SK-N-SH (cell line): ENCODE data around the gene CCK. TPM values are rescaled to one million over a fixed set of nuclear protein-coding genes. Genes with fewer than 3 reads are reported as not detected.

ENCODE experiments used
- CTCF ChIA-PET: fragments of 300-600, 350-600 bp; formaldehyde crosslinking; extraction: SDS; loops from one replicate; lab custom pipeline; 2021; lab: Yijun Ruan, JAX
- POLR2A ChIA-PET: fragments of 350-600 bp; sonication (Branson Sonifier 250); formaldehyde crosslinking; extraction: SDS; loops from one replicate; lab custom pipeline; 2020; ENCODE audit warnings: antibody characterized with exemption, inconsistent platforms; lab: Yijun Ruan, JAX
- DNase-seq: peaks from one replicate; pipeline ENCODE4 v3.0.0; 2012
- H2AFZ ChIP-seq: fragments of 200-600 bp; sonication (generic); 2 replicates; pipeline ENCODE4 v1.8.1; 2016; ENCODE audit warnings: antibody characterized with exemption, mild to moderate bottlenecking, low read depth
- H3F3A ChIP-seq: fragments of 200-600 bp; sonication (generic); replicated peaks from 2 replicates; pipeline ENCODE3; 2016; ENCODE audit warnings: antibody characterized with exemption, mild to moderate bottlenecking; ENCODE audit not compliant: insufficient read depth
- H3K27ac ChIP-seq, 2 experiments: fragments of 200-500 bp in 1 of 2; fragments of 200-600 bp in 1 of 2; sonication (Bioruptor generic) in 1 of 2; sonication (generic), shearing (Covaris generic) in 1 of 2; 2 replicates each; pipeline versions ENCODE4 v1.5.1 to v1.6.1; 2014 to 2016; ENCODE audit warnings: low read depth in 2 of 2, inconsistent platforms in 1 of 2, low read length in 1 of 2, mild to moderate bottlenecking in 1 of 2, mixed read lengths in 1 of 2
- H3K27me3 ChIP-seq: fragments of 200-600 bp; sonication (generic), shearing (Covaris generic); 2 replicates; pipeline ENCODE4 v1.6.1; 2016; ENCODE audit warnings: mixed run types; ENCODE audit not compliant: insufficient read depth
- H3K36me3 ChIP-seq, 2 experiments: fragments of 200-500 bp in 1 of 2; fragments of 200-600 bp in 1 of 2; sonication (Bioruptor generic) in 1 of 2; sonication (generic) in 1 of 2; replicated peaks in 1 of 2; 2 replicates each; pipeline versions ENCODE3 to v1.5.1; 2014 to 2016; ENCODE audit warnings: low read length in 1 of 2, mild to moderate bottlenecking in 1 of 2; ENCODE audit not compliant: insufficient read depth in 2 of 2, control insufficient read depth in 1 of 2
- H3K4me1 ChIP-seq, 2 experiments: fragments of 200-500 bp in 1 of 2; fragments of 200-600 bp in 1 of 2; sonication (Bioruptor generic) in 1 of 2; sonication (generic), shearing (Covaris generic) in 1 of 2; 2 replicates each; pipeline versions ENCODE4 v1.5.1 to v1.6.1; 2014 to 2016; ENCODE audit warnings: low read depth in 1 of 2, low read length in 1 of 2, mixed run types in 1 of 2; ENCODE audit not compliant: insufficient read depth in 2 of 2, control insufficient read depth in 1 of 2
- H3K4me2 ChIP-seq: fragments of 200-600 bp; sonication (generic), shearing (Covaris generic); 2 replicates; pipeline ENCODE4 v1.6.1; 2017; ENCODE audit warnings: mixed run types
- H3K4me3 ChIP-seq, 2 experiments: fragments of 200-500 bp in 1 of 2; fragments of 200-600 bp in 1 of 2; sonication (Bioruptor generic) in 1 of 2; sonication (generic), shearing (Covaris generic) in 1 of 2; 2 replicates each; pipeline versions ENCODE4 v1.5.1 to v1.8.1; 2014 to 2016; ENCODE audit warnings: low read depth in 2 of 2, inconsistent platforms in 1 of 2, low read length in 1 of 2, mild to moderate bottlenecking in 1 of 2, mixed read lengths in 1 of 2, moderate library complexity in 1 of 2
- H3K79me2 ChIP-seq: fragments of 200-600 bp; sonication (generic); 2 replicates; pipeline ENCODE4 v1.8.1; 2017; ENCODE audit warnings: mild to moderate bottlenecking; ENCODE audit not compliant: insufficient read depth
- H3K9ac ChIP-seq: fragments of 200-600 bp; sonication (generic); 2 replicates; pipeline ENCODE4 v1.6.1; 2017; ENCODE audit warnings: mixed run types
- H3K9me2 ChIP-seq: fragments of 200-600 bp; sonication (generic); 2 replicates; pipeline ENCODE4 v1.6.1; 2017; ENCODE audit warnings: mixed run types
- H3K9me3 ChIP-seq: fragments of 200-600 bp; sonication (generic); 2 replicates; pipeline ENCODE4 v1.6.1; 2017; ENCODE audit warnings: mixed run types, mild to moderate bottlenecking, moderate library complexity
- H4K20me1 ChIP-seq: fragments of 200-600 bp; sonication (generic); 2 replicates; pipeline ENCODE4 v1.6.1; 2017; ENCODE audit warnings: mild to moderate bottlenecking, mixed run types; ENCODE audit not compliant: insufficient read depth
- CHD2 ChIP-seq: fragments of 150-350 bp; IDR thresholded peaks from 2 replicates; pipeline ENCODE4 v1.6.1; 2018; ENCODE audit warnings: low read length; ENCODE audit not compliant: partially characterized antibody
- CTCF ChIP-seq: fragments of 200-600 bp; sonication (generic); IDR thresholded peaks from 2 replicates; pipeline ENCODE4 v1.6.1; 2017; ENCODE audit warnings: antibody characterized with exemption, mild to moderate bottlenecking, moderate library complexity
- EP300 ChIP-seq, 2 experiments: IDR thresholded peaks; 2 replicates each; pipeline versions ENCODE4 v1.4.0 to v1.6.1; 2012; ENCODE audit warnings: borderline replicate concordance in 1 of 2, low read depth in 1 of 2, low read length in 1 of 2
- FOSL2 ChIP-seq: IDR thresholded peaks from 2 replicates; pipeline ENCODE4 v1.4.0; 2012; ENCODE audit warnings: low read depth, mild to moderate bottlenecking, moderate library complexity, borderline replicate concordance
- FOXJ3 ChIP-seq: sonication (generic); formaldehyde crosslinking; IDR thresholded peaks from 2 replicates; pipeline ENCODE4 v1.5.1; 2020; ENCODE audit warnings: mild to moderate bottlenecking, missing genetic modification reagents
- GABPA ChIP-seq: IDR thresholded peaks from 2 replicates; pipeline ENCODE4 v1.4.0; 2012; ENCODE audit warnings: low read depth, mild to moderate bottlenecking
- MEF2A ChIP-seq: IDR thresholded peaks from 2 replicates; pipeline ENCODE4 v1.4.0; 2012; ENCODE audit warnings: low read depth, borderline replicate concordance
- NFIC ChIP-seq: IDR thresholded peaks from 2 replicates; pipeline ENCODE4 v1.4.0; 2012; ENCODE audit warnings: borderline replicate concordance
- PBX3 ChIP-seq: IDR thresholded peaks from 2 replicates; pipeline ENCODE4; 2012
- POLR2AphosphoS5 ChIP-seq: IDR thresholded peaks from 2 replicates; pipeline ENCODE4 v1.6.1; 2012; ENCODE audit warnings: low read depth, low read length
- RAD21 ChIP-seq: IDR thresholded peaks from 2 replicates; pipeline ENCODE4 v1.6.1; 2012; ENCODE audit warnings: mild to moderate bottlenecking, low read length
- RCOR1 ChIP-seq: fragments of 150-350 bp; IDR thresholded peaks from 2 replicates; pipeline ENCODE4 v1.6.1; 2017; ENCODE audit warnings: antibody characterized with exemption, low read length
- SMC3 ChIP-seq: IDR thresholded peaks from 2 replicates; pipeline ENCODE4 v1.6.1; 2012; ENCODE audit warnings: low read depth, low read length, improper control_type of control experiment
- USF1 ChIP-seq: IDR thresholded peaks from 2 replicates; pipeline ENCODE4 v1.4.0; 2012; ENCODE audit warnings: low read depth, borderline replicate concordance
- USF2 ChIP-seq: fragments of 150-350 bp; IDR thresholded peaks from 2 replicates; pipeline ENCODE4 v1.6.1; 2017; ENCODE audit warnings: antibody characterized with exemption, low read length, low read depth, borderline replicate concordance
- YY1 ChIP-seq: IDR thresholded peaks from 2 replicates; pipeline ENCODE4 v1.4.0; 2012; ENCODE audit warnings: low read depth, mild to moderate bottlenecking
- WGBS: methylation state at CpG from one replicate; pipeline ENCODE4 v1.1.6; 2017; ENCODE audit warnings: low lambda C conversion rate; 5-methylcytosine and 5-hydroxymethylcytosine counted together
- polyA plus RNA-seq, 3 experiments: library from polyadenylated mRNA; depleted of rRNA; stranded (reverse); fragments of >200 nt; gene quantifications; 2 replicates each; pipeline ENCODE4 v1.2.3, GENCODE V29; 2012

The CCK gene
- polyA plus RNA-seq, 1 of the 3 experiments (the other 2 are of a cell fraction): not detected

GRCh38 chr3:42229942-42230688 lies 35.9 kb downstream of the CCK start:
- peak; percentile 67 for DNase-seq
- 44% methylated on average over 9 of the region's 14 CpGs for WGBS
- CTCF ChIA-PET: interaction anchor here (0.6 to 3.0 kb wide), 37 partner anchors 10 to 600 kb away, joined by 3 to 32 read pairs (median 4); no protein-coding TSS in a partner anchor
- Histone ChIP-seq H3K4me2 (no peak overlapping the region), H3K9me2 (no peaks in the 10 kb centered on the region), H3K27me3 (no peaks in the 10 kb centered on the region), H4K20me1 (no peaks in the 10 kb centered on the region), H3K9me3 (no peaks in the 10 kb centered on the region), H3F3A (peaks cover 6% of the 10 kb centered on the region), H3K4me3 (no peak overlapping the region; a peak in 1 of 4 replicates), H2AFZ (no peak overlapping the region), H3K27ac (no peak overlapping the region), H3K9ac (no peak overlapping the region), H3K4me1 (no peaks in the 10 kb centered on the region; a peak in 1 of 4 replicates), H3K79me2 (no peaks in the 10 kb centered on the region)
- TF ChIP-seq CTCF (peak; percentile 72), SMC3 (peak; percentile 47), USF1 (no peak), PBX3 (no peak), RAD21 (peak; percentile 77), MEF2A (no peak)
- TF ChIP-seq, all 33 proteins: peak for 3
- POLR2A ChIA-PET: no interaction called here
- peaks cover 0 to under 1% of the 10 kb centered on the region in 2 experiments for H3K36me3 ChIP-seq

- no peak for DNase-seq
- Histone ChIP-seq H3K4me1 (no peaks in the 10 kb centered on the region; a peak in 1 of 4 replicates), H3K4me2 (no peak overlapping the region), H3K9ac (no peak overlapping the region), H3K79me2 (no peaks in the 10 kb centered on the region), H3K27me3 (no peaks in the 10 kb centered on the region), H3K9me2 (no peaks in the 10 kb centered on the region), H3K9me3 (no peaks in the 10 kb centered on the region), H3F3A (peaks cover 6% of the 10 kb centered on the region), H2AFZ (no peak overlapping the region), H4K20me1 (no peaks in the 10 kb centered on the region), H3K4me3 (no peak overlapping the region; a peak in 1 of 4 replicates), H3K36me3 (peaks cover 0 to 6% of the 10 kb centered on the region in 2 experiments), H3K27ac (no peak overlapping the region)
- WGBS: 84% methylated on average over 5 of the region's 5 CpGs
- ChIA-PET POLR2A (no interaction called here), CTCF (interaction anchor here (0.6 to 3.0 kb wide), 39 partner anchors 9 to 601 kb away, joined by 3 to 32 read pairs (median 4); no protein-coding TSS in a partner anchor)
- TF ChIP-seq USF1: no peak
- TF ChIP-seq FOXJ3 (CRISPR knock-in tag): no peak
- TF ChIP-seq CHD2: no peak
- TF ChIP-seq RCOR1: no peak
- TF ChIP-seq POLR2AphosphoS5: no peak
- no peak for TF ChIP-seq MEF2A
- TF ChIP-seq EP300 (IDR thresholded peaks at IDR 0.05; ENCODE audit: borderline replicate concordance in 1 of 2, low read depth in 1 of 2, low read length in 1 of 2): no peak
- TF ChIP-seq NFIC: no peak
- no peak for TF ChIP-seq YY1
- no peak for TF ChIP-seq USF2
- no peak for TF ChIP-seq CTCF
- no peak for TF ChIP-seq FOSL2
- TF ChIP-seq RAD21: no peak
- no peak for TF ChIP-seq GABPA
Measured at GRCh38 chr3:42229266-42229941, 36.6 kb downstream of the CCK start.
